ENCODE results near the gene ARID5A.

The ARID5A gene

DNA sequence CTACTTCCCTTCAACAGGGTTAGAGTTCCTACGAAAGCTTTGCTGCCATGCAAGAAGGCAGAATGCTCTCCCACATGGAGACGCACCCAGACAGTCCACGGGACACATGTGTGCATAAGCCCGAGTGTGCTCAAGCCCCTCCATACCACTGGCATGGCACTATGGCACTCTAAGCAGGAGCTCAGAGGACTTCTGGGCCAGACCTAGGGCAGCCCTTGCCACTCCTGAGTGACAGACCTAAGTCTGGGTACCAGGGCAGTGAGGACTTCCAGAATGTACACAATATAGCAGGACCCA is 11.4 kb upstream of the ARID5A start:
- H3K27ac Mint-ChIP-seq (ENCODE audit: low read depth) = no peak overlapping the region
- H3K9me3 Mint-ChIP-seq = no peaks in the 10 kb centered on the region
- no peaks in the 10 kb centered on the region for H3K27me3 Mint-ChIP-seq
- peaks cover 47% of the 10 kb centered on the region for H3K4me1 Mint-ChIP-seq
- DNase-seq (ENCODE audit: low spot score in 2 of 2) (no peak), ATAC-seq (replicated peaks; ENCODE audit: extremely low read depth, poor library complexity, severe bottlenecking) (no peak)
- H3K4me3 Mint-ChIP-seq = peak overlapping the region; percentile 56
- no peaks in the 10 kb centered on the region for H3K36me3 Mint-ChIP-seq (ENCODE audit: insufficient read depth)

DNA sequence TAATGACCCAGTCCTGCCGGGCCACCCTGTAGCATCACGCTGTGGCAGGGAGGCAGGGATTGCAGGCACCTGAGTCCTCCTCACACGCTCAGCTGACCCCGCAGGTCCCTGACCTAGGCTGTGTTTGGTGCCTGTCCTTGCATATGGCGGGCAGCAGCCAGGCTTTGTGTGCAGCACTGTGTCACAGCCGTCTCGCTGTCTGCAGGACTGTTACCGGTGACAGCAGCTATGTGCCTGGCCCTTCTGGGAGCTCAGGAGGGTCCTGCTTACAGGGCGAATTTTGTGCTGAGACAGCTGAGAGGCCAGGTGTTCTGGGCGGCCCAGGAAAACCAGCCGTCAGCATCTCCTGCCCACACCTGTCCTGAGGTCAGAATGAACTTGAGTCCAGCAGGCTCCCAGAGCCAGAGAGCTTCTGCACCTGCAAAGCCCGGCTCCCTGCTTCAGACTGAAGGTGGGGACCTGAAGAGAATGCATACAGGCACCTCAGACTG is 10.4 kb upstream of the ARID5A start:
- H3K4me3 Mint-ChIP-seq = no peak overlapping the region
- DNase-seq (ENCODE audit: low spot score in 2 of 2) = no peak
- H3K27ac Mint-ChIP-seq (ENCODE audit: low read depth) = peak overlapping the region; percentile 75
- H3K4me1 Mint-ChIP-seq = peaks cover 48% of the 10 kb centered on the region
- no peaks in the 10 kb centered on the region for H3K9me3 Mint-ChIP-seq
- no peaks in the 10 kb centered on the region for H3K36me3 Mint-ChIP-seq (ENCODE audit: insufficient read depth)
- H3K27me3 Mint-ChIP-seq = no peaks in the 10 kb centered on the region
- no peak for ATAC-seq (replicated peaks; ENCODE audit: extremely low read depth, poor library complexity, severe bottlenecking)

DNA sequence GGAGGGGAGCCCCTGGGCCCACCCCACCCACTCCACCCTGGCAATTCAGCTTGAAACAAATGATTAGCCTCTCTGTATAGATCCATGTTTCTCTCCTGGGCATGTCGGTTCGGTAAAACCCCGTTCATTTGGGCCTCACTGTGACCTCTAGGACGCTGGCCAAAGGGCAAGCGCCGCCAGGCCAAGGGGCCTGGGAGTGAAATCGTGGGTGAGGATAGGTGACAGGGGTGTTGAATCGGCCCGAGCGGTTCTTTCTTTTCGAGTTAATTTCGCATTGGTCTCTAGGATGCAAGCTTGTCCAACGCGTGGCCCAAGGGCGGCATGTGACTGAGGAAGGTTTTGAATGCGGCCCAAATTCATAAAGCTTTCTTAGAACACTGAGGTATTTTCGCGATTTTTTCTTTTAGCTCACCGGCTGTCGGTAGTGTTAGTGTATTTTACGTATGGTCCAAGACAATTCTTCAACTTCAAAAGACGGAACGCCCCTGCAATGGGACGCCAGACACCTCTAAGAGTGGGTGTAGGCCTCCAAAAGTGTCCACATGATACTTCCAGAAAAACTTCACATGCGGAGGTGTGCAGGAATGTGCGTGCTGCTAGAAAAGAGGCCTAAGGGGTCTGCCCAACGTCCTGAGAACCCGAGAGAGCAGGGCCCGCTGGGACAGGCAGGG is 9.8 kb upstream of the ARID5A start:
- ATAC-seq (replicated peaks; ENCODE audit: extremely low read depth, poor library complexity, severe bottlenecking) (no peak), DNase-seq (ENCODE audit: low spot score in 2 of 2) (no peak)
- no peaks in the 10 kb centered on the region for H3K36me3 Mint-ChIP-seq (ENCODE audit: insufficient read depth)
- H3K27me3 Mint-ChIP-seq = no peaks in the 10 kb centered on the region
- H3K4me1 Mint-ChIP-seq = peaks cover 53% of the 10 kb centered on the region
- no peaks in the 10 kb centered on the region for H3K9me3 Mint-ChIP-seq
- peak overlapping the region; percentile 78 for H3K4me3 Mint-ChIP-seq
- H3K27ac Mint-ChIP-seq (ENCODE audit: low read depth) = peak overlapping the region; percentile 75

DNA sequence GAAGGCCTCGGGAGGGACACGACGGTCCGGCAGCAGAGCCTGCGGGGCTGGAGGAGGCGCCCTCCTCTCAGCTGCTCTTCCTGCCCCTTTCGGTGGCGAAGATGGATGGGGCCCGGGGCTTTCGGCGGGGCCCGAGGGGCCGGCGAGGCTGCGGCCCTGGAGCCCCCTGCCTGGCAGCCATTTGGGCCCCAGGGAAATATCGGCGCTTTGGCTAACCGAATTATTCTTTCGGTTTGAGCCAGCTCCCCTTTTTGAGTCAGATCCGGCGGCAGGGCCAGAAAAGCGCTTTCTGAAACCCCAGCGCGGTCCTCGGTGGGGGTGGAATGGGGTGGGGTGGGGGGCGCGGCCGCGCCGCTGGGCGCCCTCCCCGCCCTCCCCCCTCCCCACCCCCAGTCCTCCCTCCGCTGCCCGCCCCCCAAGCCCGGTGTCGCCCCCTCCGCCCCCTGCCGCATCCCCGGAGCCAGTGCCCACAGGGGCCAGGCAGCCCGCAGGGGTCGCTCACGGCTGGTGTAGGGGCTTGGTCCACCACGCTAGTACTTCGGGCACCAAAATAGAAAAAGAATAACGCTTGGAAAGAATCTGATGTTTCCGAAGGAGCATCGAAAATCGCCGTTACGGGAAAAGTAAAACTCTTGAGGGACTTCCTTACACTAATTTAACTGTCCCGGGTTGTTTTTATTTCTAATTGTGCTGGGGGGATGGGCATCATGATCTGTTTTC is 9.1 kb upstream of the ARID5A start:
- no peak for DNase-seq (ENCODE audit: low spot score in 2 of 2)
- ATAC-seq (replicated peaks; ENCODE audit: extremely low read depth, poor library complexity, severe bottlenecking) = no peak
- H3K9me3 Mint-ChIP-seq = no peaks in the 10 kb centered on the region

DNA sequence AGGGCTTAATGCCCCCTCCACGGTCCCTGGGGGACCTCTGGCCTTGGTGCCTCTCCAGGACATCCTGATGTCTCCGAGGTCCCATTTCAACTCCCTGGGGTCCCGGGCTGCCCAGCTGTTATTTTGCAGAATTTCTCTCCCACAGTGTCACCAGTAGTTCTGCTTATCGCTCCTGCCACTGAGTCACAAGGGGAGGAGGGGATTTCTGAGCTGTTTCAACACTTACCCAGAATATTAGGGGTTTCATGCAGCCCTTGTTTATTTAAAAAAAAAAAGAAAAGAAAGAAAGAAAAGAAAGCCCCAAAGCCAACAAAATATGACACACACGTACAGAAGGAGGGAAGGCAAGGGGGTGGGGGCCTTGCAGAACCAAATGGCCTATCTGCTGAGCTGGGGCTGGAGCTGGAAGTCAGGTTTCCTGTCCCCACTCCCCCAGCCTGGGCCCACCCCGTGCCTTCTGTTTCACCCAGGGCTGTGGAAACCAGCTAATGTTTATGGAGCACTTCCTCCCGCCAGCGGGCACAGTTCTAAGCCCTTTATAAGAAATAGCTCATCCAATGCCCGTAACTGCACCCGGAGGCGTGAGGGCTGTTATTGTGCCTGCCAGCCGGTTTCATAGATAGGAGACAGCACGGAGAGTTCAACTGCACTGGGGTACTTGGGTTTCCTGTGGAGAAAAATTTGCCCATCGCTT is 8.4 kb upstream of the ARID5A start:
- H3K4me3 Mint-ChIP-seq = peak overlapping the region; percentile 78
- no peaks in the 10 kb centered on the region for H3K9me3 Mint-ChIP-seq
- peak overlapping the region; percentile 32 for H3K27ac Mint-ChIP-seq (ENCODE audit: low read depth)
- H3K27me3 Mint-ChIP-seq = no peaks in the 10 kb centered on the region
- peaks cover 55% of the 10 kb centered on the region for H3K4me1 Mint-ChIP-seq
- DNase-seq (ENCODE audit: low spot score in 2 of 2) = no peak
- no peaks in the 10 kb centered on the region for H3K36me3 Mint-ChIP-seq (ENCODE audit: insufficient read depth)
- peak; percentile 18 for ATAC-seq (replicated peaks; ENCODE audit: extremely low read depth, poor library complexity, severe bottlenecking)

More for the DNA sequence above, 9.1 kb upstream of the ARID5A start:
- Mint-ChIP-seq H3K36me3 (ENCODE audit: insufficient read depth) (no peaks in the 10 kb centered on the region), H3K4me1 (peaks cover 56% of the 10 kb centered on the region), H3K27ac (ENCODE audit: low read depth) (peak overlapping the region; percentile 75), H3K4me3 (peak overlapping the region; percentile 78), H3K27me3 (no peaks in the 10 kb centered on the region)

DNA sequence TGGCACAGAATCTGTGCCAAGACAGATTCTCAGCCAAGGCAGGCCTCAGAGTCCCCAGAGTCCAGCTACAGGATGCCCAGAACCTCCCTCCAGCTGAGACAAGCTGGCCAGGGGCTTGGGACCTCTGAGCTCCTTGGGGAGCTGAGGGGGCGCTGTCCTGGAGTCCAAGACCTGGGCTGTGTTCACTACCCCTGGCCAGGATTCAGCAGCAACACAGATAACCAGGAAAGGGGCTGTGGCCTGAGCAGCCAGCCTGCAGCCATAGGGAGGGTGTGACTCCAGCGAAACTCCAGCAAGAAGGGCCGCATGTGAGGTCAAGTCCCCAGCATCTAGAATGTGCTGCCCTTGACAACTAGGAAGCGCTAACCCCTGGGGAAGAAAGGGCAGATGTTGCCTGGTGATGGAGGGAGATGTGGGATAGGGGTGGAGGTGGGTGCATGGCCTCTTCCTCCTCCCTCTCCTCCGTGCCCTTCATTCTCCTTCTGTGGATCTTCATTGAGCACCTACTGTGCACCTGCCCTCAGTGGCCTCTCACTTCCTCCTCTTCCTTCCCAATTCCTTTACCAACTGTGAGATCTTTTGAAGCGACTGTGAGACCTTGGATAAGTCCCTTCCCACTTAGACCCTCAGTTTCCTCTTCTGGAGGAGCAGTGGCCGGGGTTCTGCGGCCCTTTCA is 7.7 kb upstream of the ARID5A start:
- Mint-ChIP-seq H3K27ac (ENCODE audit: low read depth) (peak overlapping the region; percentile 32), H3K4me1 (peaks cover 52% of the 10 kb centered on the region), H3K4me3 (peak overlapping the region; percentile 78), H3K27me3 (no peaks in the 10 kb centered on the region), H3K9me3 (no peaks in the 10 kb centered on the region), H3K36me3 (ENCODE audit: insufficient read depth) (no peaks in the 10 kb centered on the region)
- no peak for ATAC-seq (replicated peaks; ENCODE audit: extremely low read depth, poor library complexity, severe bottlenecking)
- DNase-seq (ENCODE audit: low spot score in 2 of 2) = no peak

DNA sequence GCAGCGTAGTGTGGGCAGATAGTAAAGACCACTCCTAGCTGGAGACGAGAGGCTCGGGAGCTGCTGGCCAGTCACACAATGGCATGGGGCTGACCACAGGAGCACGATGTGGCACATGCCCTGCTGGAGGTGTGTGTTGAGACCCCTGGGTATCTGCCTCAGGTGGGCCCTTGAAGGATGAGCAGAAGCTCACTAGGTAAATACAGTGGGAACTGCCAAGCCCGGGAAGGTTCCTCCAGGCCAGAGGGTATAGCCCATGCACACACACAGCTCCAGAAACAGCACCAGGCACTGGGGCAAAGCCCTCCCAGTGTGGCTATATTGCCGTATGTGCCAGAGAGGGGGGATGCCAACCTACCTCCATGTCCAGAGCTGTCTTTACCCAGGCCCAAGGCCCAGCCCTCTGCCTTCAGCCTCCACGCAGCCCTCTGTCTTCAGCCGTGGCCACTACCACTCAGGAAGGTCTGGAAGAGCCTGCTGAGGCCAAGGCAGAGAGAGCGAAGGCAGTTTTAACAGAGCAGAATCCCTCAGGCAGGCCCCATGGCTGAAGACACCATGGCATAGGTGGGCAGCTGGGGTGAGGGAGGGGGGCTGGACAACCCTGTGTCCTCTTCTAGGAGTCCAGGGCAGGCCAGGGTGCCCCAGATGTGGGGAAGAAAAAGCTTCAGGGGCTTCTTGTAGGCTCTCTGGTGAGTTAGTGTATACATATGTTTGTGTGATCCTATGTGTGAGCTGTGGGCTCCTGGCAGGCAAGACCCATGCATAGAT is 7.0 kb upstream of the ARID5A start:
- ATAC-seq (replicated peaks; ENCODE audit: extremely low read depth, poor library complexity, severe bottlenecking) (no peak), DNase-seq (ENCODE audit: low spot score in 2 of 2) (no peak)
- peak overlapping the region; percentile 12 for H3K27ac Mint-ChIP-seq (ENCODE audit: low read depth)
- H3K4me3 Mint-ChIP-seq = no peak overlapping the region
- H3K36me3 Mint-ChIP-seq (ENCODE audit: insufficient read depth) = peaks cover 3% of the 10 kb centered on the region
- H3K4me1 Mint-ChIP-seq = peaks cover 50% of the 10 kb centered on the region
- no peaks in the 10 kb centered on the region for H3K9me3 Mint-ChIP-seq
- no peaks in the 10 kb centered on the region for H3K27me3 Mint-ChIP-seq

DNA sequence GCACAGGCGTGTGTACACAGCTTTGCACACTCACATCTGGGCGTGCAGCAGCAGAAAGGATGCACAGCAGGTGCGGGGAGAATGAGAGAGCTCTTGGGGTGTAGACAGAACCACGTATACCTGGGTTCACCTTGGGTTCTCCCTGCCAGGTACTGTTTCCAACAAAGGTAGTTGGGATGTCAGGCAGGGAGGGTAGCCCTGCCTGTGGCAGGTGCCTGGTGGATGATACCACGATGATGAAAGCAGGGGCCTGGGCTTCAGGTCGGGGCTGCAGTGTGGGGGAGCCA is 6.5 kb upstream of the ARID5A start:
- DNase-seq (ENCODE audit: low spot score in 2 of 2) = no peak
- peak overlapping the region; percentile 12 for H3K27ac Mint-ChIP-seq (ENCODE audit: low read depth)
- H3K36me3 Mint-ChIP-seq (ENCODE audit: insufficient read depth) = peaks cover 3% of the 10 kb centered on the region
- no peaks in the 10 kb centered on the region for H3K27me3 Mint-ChIP-seq
- H3K4me1 Mint-ChIP-seq = peaks cover 51% of the 10 kb centered on the region
- H3K9me3 Mint-ChIP-seq = no peaks in the 10 kb centered on the region
- no peak for ATAC-seq (replicated peaks; ENCODE audit: extremely low read depth, poor library complexity, severe bottlenecking)
- no peak overlapping the region for H3K4me3 Mint-ChIP-seq

DNA sequence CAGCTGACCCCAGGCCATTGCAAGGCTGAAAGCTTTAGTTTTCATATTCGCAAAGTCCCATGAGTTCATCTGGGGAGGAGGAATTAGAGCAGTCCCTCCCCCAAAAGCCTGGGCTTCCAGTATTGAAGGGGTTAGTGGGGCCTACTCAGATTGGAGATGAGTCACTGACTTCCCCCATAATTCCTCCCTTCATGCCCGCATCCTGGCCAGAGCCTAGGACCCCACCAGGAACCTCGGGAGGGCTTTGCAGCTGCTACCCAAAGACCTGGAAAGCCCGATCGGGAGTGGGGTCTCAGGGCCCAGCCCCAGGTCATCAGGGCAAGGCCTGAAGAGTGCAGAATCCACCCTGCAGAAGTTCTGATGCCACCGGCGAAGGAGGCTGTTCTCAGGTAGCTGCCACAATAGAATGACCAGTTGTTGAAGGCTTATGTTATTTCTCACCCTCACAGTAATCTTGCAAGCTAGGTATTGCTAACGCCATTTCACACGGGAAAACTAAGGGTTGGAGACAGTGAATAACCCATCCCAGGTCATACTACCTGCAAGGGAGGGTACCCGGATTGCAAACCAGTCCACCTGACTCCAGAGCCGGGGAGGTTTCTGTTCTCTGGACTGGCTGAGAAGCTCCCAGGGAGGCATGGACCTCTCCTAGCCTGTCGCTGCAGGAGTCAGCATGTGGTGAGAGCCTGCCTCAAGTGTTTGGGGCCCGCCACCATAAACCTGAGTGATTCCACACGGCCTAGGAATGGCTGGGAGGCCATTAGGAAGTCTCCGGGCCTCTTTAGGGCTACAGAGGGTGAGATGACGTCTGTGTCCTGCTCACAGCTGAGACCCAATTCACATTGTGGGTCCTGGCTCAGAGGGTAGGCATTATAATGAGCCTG is 5.8 kb upstream of the ARID5A start:
- Mint-ChIP-seq H3K4me3 (peak overlapping the region; percentile 13), H3K27me3 (no peaks in the 10 kb centered on the region), H3K36me3 (ENCODE audit: insufficient read depth) (peaks cover 3% of the 10 kb centered on the region), H3K9me3 (no peaks in the 10 kb centered on the region), H3K27ac (ENCODE audit: low read depth) (no peak overlapping the region), H3K4me1 (peaks cover 53% of the 10 kb centered on the region)
- ATAC-seq (replicated peaks; ENCODE audit: extremely low read depth, poor library complexity, severe bottlenecking) = no peak
- no peak for DNase-seq (ENCODE audit: low spot score in 2 of 2)

DNA sequence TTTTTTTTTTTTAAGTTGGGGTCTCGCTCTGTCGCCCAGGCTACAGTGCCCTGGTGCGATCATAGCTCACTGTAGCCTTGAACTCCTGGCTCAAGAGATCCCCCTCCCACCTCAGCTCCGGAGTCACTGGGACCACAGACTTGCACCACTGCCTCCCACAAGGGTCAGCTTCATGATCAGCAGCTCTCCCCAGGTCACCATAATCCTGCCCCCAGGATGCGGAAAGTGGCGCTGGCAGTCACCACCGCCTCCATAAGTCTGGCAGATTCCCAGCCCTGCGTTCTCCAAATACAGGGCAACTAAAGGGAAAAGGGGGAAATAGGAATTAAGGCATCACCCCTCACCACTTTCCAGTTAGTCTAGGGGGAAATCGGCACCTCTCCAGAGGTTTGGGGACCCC is 5.2 kb upstream of the ARID5A start:
- Mint-ChIP-seq H3K27ac (ENCODE audit: low read depth) (no peak overlapping the region), H3K4me1 (peaks cover 58% of the 10 kb centered on the region), H3K9me3 (no peaks in the 10 kb centered on the region), H3K4me3 (peak overlapping the region; percentile 77), H3K36me3 (ENCODE audit: insufficient read depth) (peaks cover 3% of the 10 kb centered on the region), H3K27me3 (no peaks in the 10 kb centered on the region)
- DNase-seq (ENCODE audit: low spot score in 2 of 2) = no peak
- ATAC-seq (replicated peaks; ENCODE audit: extremely low read depth, poor library complexity, severe bottlenecking) = no peak

DNA sequence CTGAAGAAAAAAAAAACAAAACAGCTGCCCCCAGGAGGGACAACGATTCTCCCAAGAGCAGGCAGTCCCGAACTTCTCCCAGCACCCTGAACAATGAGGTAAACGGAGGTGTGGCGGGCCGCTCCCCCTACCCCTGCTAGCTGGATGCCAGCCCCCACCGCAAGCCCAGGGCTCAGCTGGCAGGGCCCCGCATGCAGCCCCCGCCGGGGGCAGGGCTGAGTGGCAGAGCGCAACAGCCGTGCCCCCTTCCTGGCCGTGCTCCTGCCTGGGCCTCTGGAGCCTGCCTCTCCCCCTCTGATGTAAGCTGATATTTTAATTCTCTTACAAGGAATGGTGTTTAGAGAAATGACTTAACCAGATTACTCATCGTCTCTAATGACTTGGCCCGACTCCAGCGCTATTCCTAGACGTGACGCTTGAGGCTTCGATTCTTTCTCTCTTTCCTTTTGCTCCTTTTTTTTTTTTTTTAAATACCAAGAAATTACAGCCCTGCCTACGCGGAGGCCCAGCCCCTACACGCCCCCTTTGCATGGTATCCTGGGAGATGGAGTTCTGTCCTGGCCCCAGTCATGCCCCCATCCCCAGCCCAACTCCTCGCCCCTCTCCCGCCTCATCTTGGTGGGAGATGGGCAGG is 4.6 kb upstream of the ARID5A start:
- Mint-ChIP-seq H3K4me1 (peaks cover 53% of the 10 kb centered on the region), H3K9me3 (no peaks in the 10 kb centered on the region), H3K27me3 (no peaks in the 10 kb centered on the region), H3K27ac (ENCODE audit: low read depth) (peak overlapping the region; percentile 88), H3K4me3 (peak overlapping the region; percentile 77), H3K36me3 (ENCODE audit: insufficient read depth) (peaks cover 6% of the 10 kb centered on the region)
- peak; percentile 27 for ATAC-seq (replicated peaks; ENCODE audit: extremely low read depth, poor library complexity, severe bottlenecking)
- DNase-seq (ENCODE audit: low spot score in 2 of 2) = peak; percentile 62 to 76

Measured in central memory CD8-positive, alpha-beta T cell (primary cell).